T follicular helper cell (primary cell): ENCODE data around the gene XPNPEP1.

Source experiments
- DNase-seq: peaks from one replicate; pipeline ENCODE4 v3.0.0-alpha.2; 2020; ENCODE audit warnings: low read depth

The XPNPEP1 gene

GRCh38 chr10:109863775-109864174, 59.5 kb downstream of the XPNPEP1 start:
- no peak for DNase-seq

- no peak for DNase-seq
Observed at GRCh38 chr10:109862738-109863137, 60.6 kb downstream of the XPNPEP1 start.

GRCh38 chr10:109862041-109862440, 61.3 kb downstream of the XPNPEP1 start:
- no peak for DNase-seq

- no peak for DNase-seq
Observed at GRCh38 chr10:109861081-109861480, 62.2 kb downstream of the XPNPEP1 start.

- DNase-seq = no peak
Observed at GRCh38 chr10:109859221-109859620, 64.1 kb downstream of the XPNPEP1 start.

- DNase-seq = no peak
Observed at GRCh38 chr10:109855746-109856145, 67.6 kb downstream of the XPNPEP1 start.

- no peak for DNase-seq
Observed at GRCh38 chr10:109853921-109854320, 69.4 kb downstream of the XPNPEP1 start.

- DNase-seq = peak; percentile 60
Observed at GRCh38 chr10:109852475-109853037, 70.8 kb downstream of the XPNPEP1 start.

- no peak for DNase-seq
Observed at GRCh38 chr10:109851616-109852474, 71.5 kb downstream of the XPNPEP1 start.

GRCh38 chr10:109846832-109847231, 76.5 kb downstream of the XPNPEP1 start:
- DNase-seq = no peak

GRCh38 chr10:109845308-109845707, 78.0 kb downstream of the XPNPEP1 start:
- no peak for DNase-seq

GRCh38 chr10:109838592-109839244, 84.6 kb downstream of the XPNPEP1 start:
- no peak for DNase-seq

GRCh38 chr10:109837384-109837783, 85.9 kb downstream of the XPNPEP1 start:
- DNase-seq = no peak

- no peak for DNase-seq
Observed at GRCh38 chr10:109835257-109835656, 88.1 kb downstream of the XPNPEP1 start.

- no peak for DNase-seq
Observed at GRCh38 chr10:109831846-109832245, 91.5 kb downstream of the XPNPEP1 start.

- no peak for DNase-seq
Observed at GRCh38 chr10:109824206-109824605, 99.1 kb downstream of the XPNPEP1 start.

GRCh38 chr10:109823196-109823595, 100.1 kb downstream of the XPNPEP1 start:
- DNase-seq = no peak

GRCh38 chr10:109821672-109822071, 101.6 kb downstream of the XPNPEP1 start:
- no peak for DNase-seq

GRCh38 chr10:109820620-109821405, 102.5 kb downstream of the XPNPEP1 start:
- no peak for DNase-seq

GRCh38 chr10:109819807-109820206, 103.5 kb downstream of the XPNPEP1 start:
- DNase-seq = no peak
